ENCODE measurements around the gene MTUS2. TPM values are rescaled to one million over a fixed set of nuclear protein-coding genes. Genes with fewer than 3 reads are reported as not detected.

Gene MTUS2
- total and polyA plus RNA-seq, 10 donors = 0.20 to 3.2 (median 0.85) TPM

GRCh38 chr13:28991764-28992163 is 171.6 kb downstream of the MTUS2 start:
- no peaks in the 10 kb centered on the region for H3K4me1 ChIP-seq
- H3K4me3 ChIP-seq = no peak overlapping the region
- no peaks in the 10 kb centered on the region for H3K36me3 ChIP-seq
- TF ChIP-seq CTCF (IDR thresholded peaks at IDR 0.05 in 8 of 11, conservative IDR thresholded peaks at IDR 0.05 in 3 of 11) (no peak), POLR2A (IDR thresholded peaks at IDR 0.05) (no peak), POLR2AphosphoS5 (IDR thresholded peaks at IDR 0.05) (no peak)
- H3K27ac ChIP-seq = no peak overlapping the region
- H3K9me3 ChIP-seq = peaks cover 0 to 17% (median 0%) of the 10 kb centered on the region in 8 donors
- no peak for DNase-seq
- intact Hi-C loops (cut with DNase I; ENCODE audit: low total_unique reads) = no loop called here
- no peaks in the 10 kb centered on the region for H3K27me3 ChIP-seq (replicated peaks in 1 of 7)

GRCh38 chr13:29000826-29001225 is 180.7 kb downstream of the MTUS2 start:
- WGBS, 5 donors = 89 to 95% (median 93%) methylated on average over 3 of the region's 3 CpGs
- TF ChIP-seq POLR2AphosphoS5 (IDR thresholded peaks at IDR 0.05) = no peak
- TF ChIP-seq POLR2A (IDR thresholded peaks at IDR 0.05) = no peak
- TF ChIP-seq CTCF (IDR thresholded peaks at IDR 0.05 in 8 of 11, conservative IDR thresholded peaks at IDR 0.05 in 3 of 11) = no peak
- H3K27me3 ChIP-seq (replicated peaks in 1 of 7) = peaks cover 0 to 4% (median 0%) of the 10 kb centered on the region in 7 donors
- H3K9me3 ChIP-seq = peaks cover 0 to 18% (median 12%) of the 10 kb centered on the region in 8 donors
- intact Hi-C loops (cut with DNase I; ENCODE audit: low total_unique reads) = no loop called here
- DNase-seq = no peak
- H3K4me3 ChIP-seq = no peak overlapping the region
- no peak overlapping the region for H3K27ac ChIP-seq
- no peaks in the 10 kb centered on the region for H3K4me1 ChIP-seq
- H3K36me3 ChIP-seq = no peaks in the 10 kb centered on the region

- WGBS, 5 donors = 59 to 76% (median 69%) methylated on average over 8 of the region's 8 CpGs
- Histone ChIP-seq H3K9me3 (peaks cover 0 to 8% (median 6%) of the 10 kb centered on the region in 8 donors), H3K4me1 (no peaks in the 10 kb centered on the region), H3K27ac (no peak overlapping the region), H3K4me3 (no peak overlapping the region), H3K27me3 (replicated peaks in 1 of 7) (peaks cover 0 to 4% (median 0%) of the 10 kb centered on the region in 7 donors), H3K36me3 (no peaks in the 10 kb centered on the region)
- DNase-seq = no peak
- TF ChIP-seq POLR2A (IDR thresholded peaks at IDR 0.05) (no peak), CTCF (IDR thresholded peaks at IDR 0.05 in 8 of 11, conservative IDR thresholded peaks at IDR 0.05 in 3 of 11) (no peak), POLR2AphosphoS5 (IDR thresholded peaks at IDR 0.05) (no peak)
- intact Hi-C loops (cut with DNase I; ENCODE audit: low total_unique reads) = no loop called here
Measured at GRCh38 chr13:29005035-29005762, 185.1 kb downstream of the MTUS2 start.

- DNase-seq = no peak
- Histone ChIP-seq H3K4me3 (no peak overlapping the region), H3K36me3 (no peaks in the 10 kb centered on the region), H3K27ac (no peak overlapping the region), H3K9me3 (peaks cover 0 to 2% (median under 1%) of the 10 kb centered on the region in 8 donors), H3K4me1 (no peaks in the 10 kb centered on the region), H3K27me3 (replicated peaks in 1 of 7) (peaks cover 0 to 4% (median 0%) of the 10 kb centered on the region in 7 donors)
- TF ChIP-seq CTCF (IDR thresholded peaks at IDR 0.05 in 8 of 11, conservative IDR thresholded peaks at IDR 0.05 in 3 of 11) (no peak), POLR2AphosphoS5 (IDR thresholded peaks at IDR 0.05) (no peak), POLR2A (IDR thresholded peaks at IDR 0.05) (no peak)
- WGBS, 5 donors = 71 to 81% (median 74%) methylated on average over 2 of the region's 2 CpGs
- intact Hi-C loops (cut with DNase I; ENCODE audit: low total_unique reads) = no loop called here
Measured at GRCh38 chr13:29005763-29006120, 185.6 kb downstream of the MTUS2 start.
